HG03039 (cell line): ENCODE results near the gene FOXD2.
A peak's percentile ranks its signal among the peaks of the same experiment; 100 is the strongest.

Experiments
- ATAC-seq: cut with Tn5 transposase; IDR thresholded peaks from one replicate; pipeline ENCODE4 v1.9.1; 2021; ENCODE audit warnings: mild to moderate bottlenecking, moderate library complexity; ENCODE audit not compliant: unreplicated experiment

The FOXD2 gene

DNA sequence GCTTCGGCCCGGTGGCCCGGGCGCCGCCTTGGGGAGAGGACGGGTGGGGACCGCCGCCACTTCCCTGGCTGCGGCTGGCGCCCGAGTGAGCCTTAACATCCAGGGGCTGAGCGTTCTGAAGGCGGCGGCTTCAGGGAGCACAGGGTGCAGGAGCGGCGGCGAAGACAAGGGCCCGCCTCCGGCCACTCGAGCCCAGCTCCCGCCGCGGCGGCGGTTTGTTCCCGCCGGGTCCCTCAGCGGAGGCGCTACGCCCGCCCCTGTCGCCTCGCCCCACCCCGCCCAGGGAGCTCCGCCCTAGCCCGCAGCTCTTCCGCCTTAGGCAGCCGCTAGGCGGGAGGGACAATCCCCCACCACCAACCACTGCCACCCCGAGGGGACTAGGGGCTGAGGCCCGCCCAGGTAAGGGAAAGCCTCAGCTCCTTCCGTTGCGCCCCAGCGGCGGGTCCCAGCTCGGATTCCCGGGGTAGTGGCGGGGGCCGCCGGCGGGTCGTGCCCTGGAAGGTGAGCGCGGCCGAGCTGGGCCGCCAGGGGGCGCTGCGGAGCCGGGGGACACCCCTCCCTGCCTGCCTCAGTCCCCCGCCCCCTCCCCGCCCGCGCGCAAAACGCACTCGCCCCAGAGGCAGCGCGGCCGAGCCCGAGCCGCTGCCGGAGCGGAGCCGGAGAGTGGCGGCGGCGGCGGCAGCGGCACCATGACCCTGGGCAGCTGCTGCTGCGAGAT is at the start of gene FOXD2:
Gene FOXD2 (plus strand): TSS at position 598 of the 718 bp plus-strand sequence. CDS start 92 bp downstream, at position 690.
- peak; percentile 80 for ATAC-seq

GRCh38 chr1:47388891-47389238 is 49.0 kb upstream of the FOXD2 start:
- ATAC-seq = no peak

GRCh38 chr1:47389731-47390130 is 48.1 kb upstream of the FOXD2 start:
- ATAC-seq = no peak

DNA sequence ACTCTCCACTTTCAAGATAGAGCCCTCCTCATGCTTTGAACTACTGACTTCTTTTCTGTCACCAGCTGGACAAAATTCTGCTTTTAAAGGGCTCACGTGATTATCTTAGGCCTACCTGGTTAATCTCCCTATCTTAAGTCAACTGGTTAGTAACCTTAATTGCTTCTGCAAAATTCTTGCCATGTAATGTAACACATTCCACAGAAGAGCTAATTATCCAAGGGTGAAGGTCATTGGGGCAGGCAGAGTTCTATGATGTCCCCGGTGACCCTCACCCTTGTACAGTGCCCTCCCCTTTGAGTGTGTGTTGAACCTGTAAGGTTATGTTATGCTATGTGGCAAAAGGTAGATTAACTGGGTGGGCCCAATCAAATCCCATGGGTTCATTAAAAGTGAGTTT is 47.0 kb upstream of the FOXD2 start:
- ATAC-seq = no peak

DNA sequence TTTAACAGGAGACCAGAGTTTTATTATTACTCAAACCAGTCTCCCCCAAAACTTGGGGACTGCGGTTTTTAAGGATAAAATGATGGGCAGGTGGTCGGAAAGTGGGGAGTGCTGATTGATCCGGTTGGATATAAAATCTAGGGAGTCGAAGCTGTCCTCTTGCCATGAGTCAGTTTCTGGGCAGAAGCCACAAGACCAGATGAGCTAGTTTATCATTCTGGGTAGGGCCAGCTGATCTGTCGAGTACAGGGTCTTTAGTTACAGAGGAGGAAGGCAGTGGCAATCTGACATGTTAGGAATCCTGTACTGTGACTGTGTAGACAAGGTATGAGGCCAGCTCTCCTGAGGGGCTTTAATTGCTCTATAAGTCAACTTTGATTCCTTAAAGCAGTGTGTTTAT is 44.7 kb upstream of the FOXD2 start:
- ATAC-seq = no peak

GRCh38 chr1:47395433-47395832 is 42.4 kb upstream of the FOXD2 start:
- ATAC-seq = no peak

- ATAC-seq = no peak
Measured at GRCh38 chr1:47396671-47397196, 41.1 kb upstream of the FOXD2 start.

DNA sequence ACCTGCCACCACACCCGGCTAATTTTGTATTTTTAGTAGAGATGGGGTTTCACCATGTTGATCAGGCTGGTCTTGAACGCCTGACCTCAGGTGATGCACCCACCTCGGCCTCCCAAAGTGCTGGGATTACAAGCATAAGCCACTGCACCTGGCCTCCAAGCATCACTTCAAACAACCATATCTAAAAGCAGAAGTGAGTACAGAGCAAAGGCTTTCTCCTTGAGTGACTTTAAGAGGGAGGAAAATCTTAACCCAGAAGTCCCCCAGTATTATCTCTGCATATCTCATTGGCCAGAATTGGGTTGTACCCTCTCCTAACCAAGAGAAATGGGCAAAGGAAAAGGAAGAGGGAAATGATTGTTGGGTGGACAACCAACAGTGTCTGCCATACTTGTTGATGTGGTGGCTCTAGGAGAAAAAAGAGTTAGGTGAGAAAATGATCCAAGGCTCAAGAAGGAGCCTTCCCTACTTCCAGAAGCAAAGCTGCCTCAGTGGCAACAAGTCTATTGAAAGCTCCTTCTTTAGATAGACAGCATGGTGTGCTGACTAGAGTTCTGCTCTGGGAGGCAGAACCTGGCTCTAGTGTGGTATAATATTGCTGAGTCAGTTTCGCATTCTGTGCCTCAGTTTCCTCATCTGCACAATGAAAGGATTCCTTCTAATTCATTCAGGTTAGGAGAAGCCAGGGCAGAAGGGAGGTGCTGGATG is 38.6 kb upstream of the FOXD2 start:
- no peak for ATAC-seq

- no peak for ATAC-seq
Measured at GRCh38 chr1:47399846-47400155, 38.0 kb upstream of the FOXD2 start.

- ATAC-seq = no peak
Measured at GRCh38 chr1:47401761-47402160, 36.1 kb upstream of the FOXD2 start.

GRCh38 chr1:47402591-47402990 is 35.3 kb upstream of the FOXD2 start:
- no peak for ATAC-seq

DNA sequence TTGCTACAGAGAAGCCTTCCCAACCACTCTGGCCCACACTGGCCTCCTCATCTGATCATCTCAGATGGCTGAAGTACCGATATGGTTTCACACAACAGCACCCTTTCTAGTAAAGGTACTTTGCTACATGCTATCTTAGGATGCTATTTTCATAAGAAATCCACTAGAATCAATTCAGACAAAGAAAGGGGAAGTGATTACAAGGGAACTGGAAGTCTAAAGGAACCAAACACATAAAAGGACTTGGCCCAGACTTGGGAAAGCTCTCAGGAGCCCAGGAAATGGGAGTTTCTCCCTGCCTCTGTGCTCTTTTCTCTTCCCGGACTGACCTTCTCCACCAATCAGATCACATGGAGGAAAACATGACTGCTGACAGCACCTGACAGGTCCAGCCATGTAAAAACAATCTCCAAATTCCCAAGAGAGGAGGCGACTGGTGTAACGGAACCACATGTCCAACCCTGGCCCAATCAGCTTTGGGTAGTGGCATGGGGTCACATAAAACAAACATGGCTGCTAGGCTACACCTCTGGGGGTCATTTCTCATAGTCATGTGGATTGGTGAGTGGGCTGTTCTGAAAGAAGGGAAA is 34.4 kb upstream of the FOXD2 start:
- no peak for ATAC-seq

- no peak for ATAC-seq
Measured at GRCh38 chr1:47405697-47406096, 32.1 kb upstream of the FOXD2 start.

- no peak for ATAC-seq
Measured at GRCh38 chr1:47406966-47407365, 30.9 kb upstream of the FOXD2 start.

DNA sequence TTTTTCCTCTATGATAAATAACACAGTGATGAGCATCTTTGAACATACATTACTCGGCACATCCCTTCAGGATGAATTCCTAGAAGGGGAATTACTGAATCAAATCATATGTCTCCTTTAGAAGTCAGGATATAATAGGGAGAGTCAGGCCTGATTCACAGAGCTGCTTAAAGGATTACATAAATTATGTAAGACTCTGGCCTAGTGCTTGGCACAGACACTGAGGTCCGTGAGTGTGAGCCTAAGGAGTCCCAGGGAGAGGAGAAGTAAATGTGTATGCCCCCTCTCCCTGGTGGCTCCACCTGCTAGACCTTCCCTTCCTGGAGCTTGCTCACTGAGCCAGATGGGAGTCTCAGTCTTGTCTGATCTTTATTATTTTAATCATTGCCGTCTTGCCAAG is 30.4 kb upstream of the FOXD2 start:
- ATAC-seq = no peak

DNA sequence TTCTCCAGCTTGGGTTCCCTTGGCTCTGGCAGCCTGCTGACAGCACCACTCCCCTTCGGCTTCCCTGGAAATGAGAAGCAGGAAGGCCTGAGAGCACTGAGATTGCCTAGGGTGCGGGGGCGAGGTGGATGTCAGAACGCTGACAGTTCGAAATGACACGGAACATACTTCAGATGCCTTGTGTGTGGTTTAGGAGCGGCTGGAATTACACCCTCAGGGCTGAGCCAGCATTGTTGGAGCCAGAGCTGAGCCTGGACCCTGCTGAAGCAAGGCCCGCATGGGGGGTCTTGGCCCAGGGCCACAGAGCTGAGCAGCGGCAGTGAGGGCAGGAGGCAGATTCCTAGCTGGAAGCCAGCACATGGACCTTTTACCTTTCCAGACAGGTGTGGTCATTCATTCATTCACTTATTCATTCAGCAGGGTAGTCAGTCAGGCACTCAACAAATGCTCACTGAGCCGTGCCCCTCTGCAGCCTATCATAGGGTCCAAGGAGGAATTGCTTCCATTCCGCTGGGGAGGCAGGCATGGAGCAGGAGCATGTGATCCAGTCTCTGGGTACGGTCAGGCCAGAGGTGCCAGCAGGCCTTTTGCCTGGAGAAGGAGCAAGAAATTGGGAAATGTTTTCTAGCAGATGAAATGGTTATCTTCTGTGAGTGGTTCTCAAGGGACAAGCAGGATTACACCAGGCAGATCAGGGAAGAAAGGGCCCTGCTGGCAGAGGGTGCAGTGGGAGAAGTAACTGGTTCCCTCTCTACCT is 28.4 kb upstream of the FOXD2 start:
- ATAC-seq = no peak

GRCh38 chr1:47410068-47410455 is 27.8 kb upstream of the FOXD2 start:
- no peak for ATAC-seq

DNA sequence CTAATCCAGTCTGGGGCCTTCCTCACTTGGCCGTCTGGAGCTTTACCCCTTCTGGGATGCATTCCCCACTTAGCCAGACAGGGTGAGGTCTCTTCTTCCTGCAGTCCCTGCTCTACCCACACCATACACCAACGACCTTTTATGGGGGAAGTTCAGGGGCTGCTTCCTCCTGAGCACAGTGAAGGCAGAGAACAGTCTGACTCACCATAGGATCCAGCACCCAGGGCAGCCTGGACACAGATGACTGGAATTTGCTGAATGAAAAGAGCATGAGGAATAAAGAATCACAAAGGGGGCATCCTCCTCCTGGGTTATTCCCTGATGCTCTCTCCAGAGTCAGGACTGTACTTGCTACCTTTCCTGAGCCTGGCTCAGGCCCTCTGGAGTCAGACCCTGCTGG is 26.4 kb upstream of the FOXD2 start:
- no peak for ATAC-seq

- ATAC-seq = no peak
Measured at GRCh38 chr1:47412437-47412836, 25.4 kb upstream of the FOXD2 start.

GRCh38 chr1:47415728-47416318 is 22.0 kb upstream of the FOXD2 start, which contains the start of gene FOXE3:
FOXE3 (plus strand) TSS chr1:47416285; CDS start chr1:47416316, 31 bp downstream.
- ATAC-seq = no peak
